ENCODE results near the gene DRC3. TPM values are rescaled to one million over a fixed set of nuclear protein-coding genes. Genes with fewer than 3 reads are reported as not detected.

DRC3 gene
- total and polyA plus RNA-seq, 7 donors = 0.39 to 1.8 (median 0.69) TPM

- Histone ChIP-seq H3K4me1 (peaks cover 14% of the 10 kb centered on the region), H3K9me3 (no peaks in the 10 kb centered on the region), H3K4me3 (no peak overlapping the region), H3K36me3 (ENCODE audit: insufficient read depth in 1 of 2, low read depth in 1 of 2) (peaks cover 2 to 43% of the 10 kb centered on the region in 2 donors), H3K27ac (no peak overlapping the region), H3K27me3 (ENCODE audit: insufficient read depth in 3 of 3, low read length in 2 of 3) (no peaks in the 10 kb centered on the region)
- intact Hi-C loops (cut with DNase I) = no loop called here
- 87 to 93% (median 90%) methylated on average over 2 of the region's 2 CpGs for WGBS, 3 donors
- no peak for ATAC-seq
- DNase-seq = no peak
- TF ChIP-seq, protein P1, sequence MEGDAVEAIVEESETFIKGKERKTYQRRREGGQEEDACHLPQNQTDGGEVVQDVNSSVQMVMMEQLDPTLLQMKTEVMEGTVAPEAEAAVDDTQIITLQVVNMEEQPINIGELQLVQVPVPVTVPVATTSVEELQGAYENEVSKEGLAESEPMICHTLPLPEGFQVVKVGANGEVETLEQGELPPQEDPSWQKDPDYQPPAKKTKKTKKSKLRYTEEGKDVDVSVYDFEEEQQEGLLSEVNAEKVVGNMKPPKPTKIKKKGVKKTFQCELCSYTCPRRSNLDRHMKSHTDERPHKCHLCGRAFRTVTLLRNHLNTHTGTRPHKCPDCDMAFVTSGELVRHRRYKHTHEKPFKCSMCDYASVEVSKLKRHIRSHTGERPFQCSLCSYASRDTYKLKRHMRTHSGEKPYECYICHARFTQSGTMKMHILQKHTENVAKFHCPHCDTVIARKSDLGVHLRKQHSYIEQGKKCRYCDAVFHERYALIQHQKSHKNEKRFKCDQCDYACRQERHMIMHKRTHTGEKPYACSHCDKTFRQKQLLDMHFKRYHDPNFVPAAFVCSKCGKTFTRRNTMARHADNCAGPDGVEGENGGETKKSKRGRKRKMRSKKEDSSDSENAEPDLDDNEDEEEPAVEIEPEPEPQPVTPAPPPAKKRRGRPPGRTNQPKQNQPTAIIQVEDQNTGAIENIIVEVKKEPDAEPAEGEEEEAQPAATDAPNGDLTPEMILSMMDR (IDR thresholded peaks at IDR 0.05) = no peak
Observed at GRCh38 chr17:18019838-18020154, 47.1 kb downstream of the DRC3 start.

GRCh38 chr17:18020971-18021370 is 48.3 kb downstream of the DRC3 start:
- Histone ChIP-seq H3K36me3 (ENCODE audit: insufficient read depth in 1 of 2, low read depth in 1 of 2) (peaks cover 2 to 36% of the 10 kb centered on the region in 2 donors), H3K27ac (no peak overlapping the region), H3K27me3 (ENCODE audit: insufficient read depth in 3 of 3, low read length in 2 of 3) (no peaks in the 10 kb centered on the region), H3K4me3 (no peak overlapping the region), H3K9me3 (no peaks in the 10 kb centered on the region), H3K4me1 (peaks cover 19% of the 10 kb centered on the region)
- intact Hi-C loops (cut with DNase I) = no loop called here
- DNase-seq (no peak), ATAC-seq (no peak)
- WGBS, 3 donors = 97 to 98% (median 97%) methylated on average over 6 of the region's 6 CpGs
- TF ChIP-seq, protein P1 (IDR thresholded peaks at IDR 0.05) = no peak

DNA sequence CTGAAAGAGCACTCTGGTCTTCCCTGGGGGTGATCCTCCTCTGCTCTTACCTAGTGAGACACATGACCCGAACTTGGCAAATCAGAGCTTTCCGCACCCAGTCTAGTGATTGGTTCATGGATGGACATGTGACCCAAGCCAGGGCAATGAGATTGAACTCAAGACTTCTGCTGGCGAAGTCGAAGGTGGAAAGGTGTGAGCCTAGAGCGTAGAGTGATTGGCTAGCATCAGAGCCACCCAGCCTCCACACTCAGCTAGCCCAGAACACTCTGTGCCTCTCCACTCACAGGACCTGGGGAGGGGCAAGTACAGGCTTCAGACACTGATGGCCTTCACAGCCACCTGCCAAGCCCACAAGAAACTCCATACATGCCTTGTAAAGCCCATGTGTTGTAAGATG is 48.7 kb downstream of the DRC3 start:
- WGBS, 3 donors = 62 to 97% (median 93%) methylated on average over 5 of the region's 5 CpGs
- intact Hi-C loops (cut with DNase I) = no loop called here
- TF ChIP-seq, protein P1 (IDR thresholded peaks at IDR 0.05) = no peak
- peaks cover 23% of the 10 kb centered on the region for H3K4me1 ChIP-seq
- no peak overlapping the region for H3K4me3 ChIP-seq
- H3K27ac ChIP-seq = no peak overlapping the region
- ATAC-seq (peak; percentile 73 to 93 (median 82)), DNase-seq (peak; percentile 35 to 72)
- H3K36me3 ChIP-seq (ENCODE audit: insufficient read depth in 1 of 2, low read depth in 1 of 2) = peaks cover 2 to 36% of the 10 kb centered on the region in 2 donors
- H3K27me3 ChIP-seq (ENCODE audit: insufficient read depth in 3 of 3, low read length in 2 of 3) = no peaks in the 10 kb centered on the region
- no peaks in the 10 kb centered on the region for H3K9me3 ChIP-seq

- WGBS, 3 donors = 80 to 85% (median 83%) methylated on average over 5 of the region's 5 CpGs
- Histone ChIP-seq H3K4me1 (peaks cover 41% of the 10 kb centered on the region), H3K27ac (no peak overlapping the region), H3K27me3 (ENCODE audit: insufficient read depth in 3 of 3, low read length in 2 of 3) (no peaks in the 10 kb centered on the region), H3K36me3 (ENCODE audit: insufficient read depth in 1 of 2, low read depth in 1 of 2) (peaks cover 2 to 20% of the 10 kb centered on the region in 2 donors), H3K9me3 (no peaks in the 10 kb centered on the region), H3K4me3 (no peak overlapping the region)
- no peak for DNase-seq
- TF ChIP-seq, protein P1 (IDR thresholded peaks at IDR 0.05) = no peak
- no peak for ATAC-seq
- intact Hi-C loops (cut with DNase I) = no loop called here
Observed at GRCh38 chr17:18025241-18025944, 52.7 kb downstream of the DRC3 start.
